ENCODE data around the gene GRIFIN. TPM values are rescaled to one million over a fixed set of nuclear protein-coding genes. Genes with fewer than 3 reads are reported as not detected.
"Not testable (repeated sequence)": the region's sequence is repeated elsewhere in the genome, so short reads cannot be mapped to it uniquely, and the experiment has no call there.

The GRIFIN gene
- total RNA-seq, 1 donor from 2014 or later, result not detected

DNA sequence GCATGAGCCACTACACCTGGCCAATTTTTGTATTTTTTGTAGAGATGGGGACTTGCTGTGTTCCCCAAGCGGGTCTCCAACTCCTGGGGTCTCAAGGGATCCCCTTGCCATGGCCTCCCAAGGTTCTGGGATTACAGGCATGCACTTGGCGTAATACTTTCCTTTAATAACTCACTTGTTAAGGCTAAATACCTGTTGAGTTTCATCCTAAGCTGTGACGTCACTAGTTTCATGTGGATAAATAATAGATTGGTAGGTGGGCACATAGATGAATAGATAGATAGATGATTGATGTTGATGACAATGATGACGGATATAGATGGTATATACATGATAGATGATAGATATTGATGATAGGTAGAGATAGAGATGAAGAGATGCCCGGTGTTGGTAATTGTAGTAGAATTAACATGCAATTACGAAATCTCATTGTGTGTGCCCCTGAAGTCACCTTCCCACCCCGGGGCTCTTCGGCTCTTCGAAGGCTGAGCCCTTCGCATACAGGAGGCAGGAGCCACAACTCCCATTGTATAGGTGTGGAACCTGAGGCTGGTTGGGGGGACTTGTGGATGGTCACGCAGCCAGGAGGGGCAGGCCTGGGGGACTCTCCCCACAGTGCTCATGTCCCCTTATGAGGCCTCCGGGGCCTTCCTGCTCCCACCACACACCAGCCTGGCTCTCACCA is 2.6 kb downstream of the GRIFIN start:
- H3K27me3 ChIP-seq (ENCODE audit: control insufficient read depth, insufficient read depth, low read length), result peaks cover 21% of the 10 kb centered on the region
- TF ChIP-seq, protein P1, sequence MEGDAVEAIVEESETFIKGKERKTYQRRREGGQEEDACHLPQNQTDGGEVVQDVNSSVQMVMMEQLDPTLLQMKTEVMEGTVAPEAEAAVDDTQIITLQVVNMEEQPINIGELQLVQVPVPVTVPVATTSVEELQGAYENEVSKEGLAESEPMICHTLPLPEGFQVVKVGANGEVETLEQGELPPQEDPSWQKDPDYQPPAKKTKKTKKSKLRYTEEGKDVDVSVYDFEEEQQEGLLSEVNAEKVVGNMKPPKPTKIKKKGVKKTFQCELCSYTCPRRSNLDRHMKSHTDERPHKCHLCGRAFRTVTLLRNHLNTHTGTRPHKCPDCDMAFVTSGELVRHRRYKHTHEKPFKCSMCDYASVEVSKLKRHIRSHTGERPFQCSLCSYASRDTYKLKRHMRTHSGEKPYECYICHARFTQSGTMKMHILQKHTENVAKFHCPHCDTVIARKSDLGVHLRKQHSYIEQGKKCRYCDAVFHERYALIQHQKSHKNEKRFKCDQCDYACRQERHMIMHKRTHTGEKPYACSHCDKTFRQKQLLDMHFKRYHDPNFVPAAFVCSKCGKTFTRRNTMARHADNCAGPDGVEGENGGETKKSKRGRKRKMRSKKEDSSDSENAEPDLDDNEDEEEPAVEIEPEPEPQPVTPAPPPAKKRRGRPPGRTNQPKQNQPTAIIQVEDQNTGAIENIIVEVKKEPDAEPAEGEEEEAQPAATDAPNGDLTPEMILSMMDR (IDR thresholded peaks at IDR 0.05; ENCODE audit: insufficient read depth, low read length, poor library complexity, severe bottlenecking), result no peak
- no peaks in the 10 kb centered on the region for H3K36me3 ChIP-seq (ENCODE audit: control insufficient read depth, insufficient read depth, low read length)
- DNase-seq (ENCODE audit: low read depth), result no peak
- no peak overlapping the region for H3K4me3 ChIP-seq (ENCODE audit: low read depth, low read length)

DNA sequence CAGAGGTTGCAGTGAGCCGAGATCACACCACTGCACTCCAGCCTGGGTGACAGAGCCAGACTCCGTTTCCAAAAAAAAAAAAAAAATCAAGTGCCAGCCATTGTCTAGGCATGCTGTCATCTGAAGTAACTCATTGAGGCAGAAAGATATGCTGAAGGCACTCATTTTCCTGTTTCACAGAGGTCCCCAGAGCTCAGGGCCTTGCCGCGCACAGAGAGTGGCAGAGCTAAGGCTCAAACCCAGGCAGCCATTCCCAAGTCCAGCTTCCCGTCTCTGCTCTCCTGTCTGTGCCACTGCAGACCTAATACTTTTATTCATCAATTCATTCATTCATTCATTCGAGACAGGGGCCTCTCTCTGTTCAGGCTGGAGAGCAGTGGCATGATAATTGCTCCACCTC is 3.5 kb downstream of the GRIFIN start:
- H3K4me3 ChIP-seq (ENCODE audit: low read depth, low read length), result no peak overlapping the region
- DNase-seq (ENCODE audit: low read depth), result no peak
- H3K36me3 ChIP-seq (ENCODE audit: control insufficient read depth, insufficient read depth, low read length), result no peaks in the 10 kb centered on the region
- TF ChIP-seq, protein P1 (IDR thresholded peaks at IDR 0.05; ENCODE audit: insufficient read depth, low read length, poor library complexity, severe bottlenecking), result peak; percentile 8
- peaks cover 17% of the 10 kb centered on the region for H3K27me3 ChIP-seq (ENCODE audit: control insufficient read depth, insufficient read depth, low read length)

DNA sequence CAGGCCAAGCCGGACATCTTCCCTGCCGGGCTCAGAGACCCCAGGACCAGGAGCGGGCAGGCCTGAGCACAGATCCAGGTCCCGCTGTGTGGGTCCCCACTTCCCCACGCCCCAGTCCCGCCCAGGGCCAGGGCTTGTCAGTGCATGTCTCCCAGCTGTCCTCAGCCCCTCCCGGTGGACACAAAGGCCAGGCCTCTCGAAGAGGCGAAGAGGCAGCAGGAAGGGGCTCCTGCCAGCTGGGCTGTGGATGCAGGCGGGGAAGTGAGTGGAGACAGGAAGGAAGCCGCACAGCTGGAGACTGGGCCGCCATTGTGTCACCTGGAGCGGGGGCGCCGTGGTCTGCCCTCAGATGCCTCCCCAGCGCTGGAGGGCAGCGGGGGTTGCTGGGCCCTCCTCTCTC is 4.8 kb downstream of the GRIFIN start:
- TF ChIP-seq, protein P1 (IDR thresholded peaks at IDR 0.05; ENCODE audit: insufficient read depth, low read length, poor library complexity, severe bottlenecking), result no peak
- DNase-seq (ENCODE audit: low read depth), result no peak
- no peak overlapping the region for H3K4me3 ChIP-seq (ENCODE audit: low read depth, low read length)
- no peaks in the 10 kb centered on the region for H3K36me3 ChIP-seq (ENCODE audit: control insufficient read depth, insufficient read depth, low read length)
- H3K27me3 ChIP-seq (ENCODE audit: control insufficient read depth, insufficient read depth, low read length), result peaks cover 11% of the 10 kb centered on the region

DNA sequence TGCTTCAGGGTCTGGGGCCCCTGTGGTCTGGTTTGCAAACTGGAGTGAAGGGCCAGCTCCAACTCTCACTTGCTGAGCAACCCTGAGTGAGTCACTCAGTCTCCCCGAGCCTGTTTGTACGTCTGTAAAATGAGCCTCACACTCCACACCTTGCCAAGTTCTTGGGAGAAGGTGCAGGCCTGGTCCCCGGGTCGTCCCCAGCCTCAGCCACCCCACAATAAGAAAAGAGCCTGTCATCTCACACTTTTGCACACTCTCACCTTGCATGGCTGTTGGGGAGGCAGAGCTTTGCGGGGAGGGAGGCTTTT is 5.2 kb downstream of the GRIFIN start:
- no peak overlapping the region for H3K4me3 ChIP-seq (ENCODE audit: low read depth, low read length)
- no peak for DNase-seq (ENCODE audit: low read depth)
- H3K27me3 ChIP-seq (ENCODE audit: control insufficient read depth, insufficient read depth, low read length), result peaks cover 11% of the 10 kb centered on the region
- TF ChIP-seq, protein P1 (IDR thresholded peaks at IDR 0.05; ENCODE audit: insufficient read depth, low read length, poor library complexity, severe bottlenecking), result no peak
- no peaks in the 10 kb centered on the region for H3K36me3 ChIP-seq (ENCODE audit: control insufficient read depth, insufficient read depth, low read length)

DNA sequence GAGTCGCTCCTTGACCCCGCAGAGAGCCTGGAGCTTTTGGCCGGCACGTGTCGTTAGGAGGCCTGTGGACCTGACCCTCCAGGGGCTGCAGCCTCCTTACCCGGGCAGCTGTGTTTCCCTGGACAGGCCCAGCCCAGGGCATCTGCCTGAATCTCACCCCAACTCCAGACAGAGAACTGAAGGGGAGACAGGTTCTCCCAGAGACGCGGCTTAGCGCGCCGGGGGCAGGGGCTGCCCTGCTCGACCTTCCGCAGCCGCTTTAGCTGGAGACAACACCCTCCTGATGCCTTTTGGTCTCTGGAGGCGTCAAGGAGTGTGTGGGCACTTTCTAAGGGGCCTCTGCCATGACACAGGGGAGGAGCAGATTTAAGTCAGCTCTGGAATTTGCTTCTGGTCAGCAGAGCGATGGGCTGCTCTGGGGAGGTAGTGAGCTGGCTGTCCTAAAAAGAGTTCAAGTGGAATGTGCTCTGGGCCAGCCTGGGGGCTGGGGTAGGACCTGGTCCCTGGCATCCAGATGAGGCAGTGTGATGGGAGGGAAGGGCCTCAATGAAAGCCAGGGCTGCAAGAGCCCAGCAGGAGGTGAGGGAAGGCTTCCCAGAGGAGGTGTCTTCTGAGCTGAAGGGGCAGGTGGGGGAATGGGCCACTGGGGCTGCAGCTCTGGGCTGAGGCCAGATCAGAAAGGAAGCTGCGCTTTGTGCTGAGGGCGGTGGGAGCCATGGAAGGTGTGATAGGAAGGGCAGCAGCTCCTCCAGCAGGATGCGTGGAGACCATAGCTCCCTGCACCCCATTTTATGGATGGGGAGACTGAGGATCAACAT is 5.8 kb downstream of the GRIFIN start:
- peaks cover 11% of the 10 kb centered on the region for H3K27me3 ChIP-seq (ENCODE audit: control insufficient read depth, insufficient read depth, low read length)
- DNase-seq (ENCODE audit: low read depth), result no peak
- H3K4me3 ChIP-seq (ENCODE audit: low read depth, low read length), result no peak overlapping the region
- no peaks in the 10 kb centered on the region for H3K36me3 ChIP-seq (ENCODE audit: control insufficient read depth, insufficient read depth, low read length)
- TF ChIP-seq, protein P1 (IDR thresholded peaks at IDR 0.05; ENCODE audit: insufficient read depth, low read length, poor library complexity, severe bottlenecking), result no peak

DNA sequence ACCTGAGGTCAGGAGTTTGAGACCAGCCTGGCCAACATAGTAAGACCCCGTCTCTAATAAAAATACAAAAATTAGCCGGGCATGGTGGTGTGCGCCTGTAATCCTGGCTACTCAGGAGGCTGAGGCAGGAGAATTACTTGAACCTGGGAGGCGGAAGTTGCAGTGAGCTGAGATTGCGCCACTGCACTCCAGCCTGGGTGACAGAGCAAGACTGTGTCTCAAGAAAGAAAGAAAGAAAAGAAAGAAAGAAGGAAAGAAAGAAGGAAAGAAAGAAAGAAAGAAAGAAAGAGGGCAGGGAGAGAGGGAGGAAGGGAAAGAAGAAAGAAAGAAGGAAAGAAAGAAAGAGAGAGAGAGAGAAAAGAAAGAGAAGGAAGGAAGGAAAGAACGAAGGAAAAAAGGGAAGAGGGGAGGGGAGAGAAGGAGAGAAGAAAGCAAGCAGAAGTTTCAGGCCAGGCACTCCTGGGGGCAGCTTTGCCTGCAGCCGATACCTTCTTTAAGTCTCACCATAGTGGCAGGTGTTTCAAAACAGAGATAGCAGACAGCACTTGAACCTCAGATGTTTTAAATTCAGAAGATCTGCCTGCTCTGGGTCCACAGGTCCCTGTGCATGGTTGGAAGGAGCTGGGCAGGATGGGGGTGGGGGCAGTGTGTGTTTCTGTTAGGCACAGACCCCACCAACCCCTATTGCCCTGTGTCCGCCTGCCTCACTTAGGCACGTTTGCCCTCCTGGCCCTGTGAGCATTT is 6.6 kb downstream of the GRIFIN start:
- not testable (repeated sequence) for H3K4me3 ChIP-seq (ENCODE audit: low read depth, low read length); H3K36me3 ChIP-seq (ENCODE audit: control insufficient read depth, insufficient read depth, low read length); DNase-seq (ENCODE audit: low read depth)
- peaks cover 11% of the 10 kb centered on the region for H3K27me3 ChIP-seq (ENCODE audit: control insufficient read depth, insufficient read depth, low read length)
